Endodermal cell (in vitro differentiated cells): ENCODE results near the gene WRNIP1. TPM values are rescaled to one million over a fixed set of nuclear protein-coding genes. Genes with fewer than 3 reads are reported as not detected.

Source experiments
- DNase-seq: peaks from one replicate; pipeline ENCODE4 v3.0.0-alpha.2; 2017
- H3K27ac ChIP-seq: 2 replicates; pipeline ENCODE4 v1.5.1; 2013; ENCODE audit warnings: mild to moderate bottlenecking, low read depth, low read length, moderate library complexity
- H3K27me3 ChIP-seq: 2 replicates; pipeline ENCODE4 v1.6.1; 2013; ENCODE audit warnings: mild to moderate bottlenecking, low read length, moderate library complexity; ENCODE audit not compliant: insufficient read depth, control insufficient read depth, poor library complexity, severe bottlenecking
- H3K36me3 ChIP-seq: 2 replicates; pipeline ENCODE4 v1.7.0; 2013; ENCODE audit warnings: mild to moderate bottlenecking, low read length, moderate library complexity; ENCODE audit not compliant: control insufficient read depth, insufficient read depth
- H3K4me1 ChIP-seq: one replicate; pipeline ENCODE4 v1.7.0; 2013; ENCODE audit warnings: low read length; ENCODE audit not compliant: control insufficient read depth, insufficient read depth
- H3K4me3 ChIP-seq: 2 replicates; pipeline ENCODE4 v1.5.1; 2013; ENCODE audit warnings: mild to moderate bottlenecking, low read length, moderate library complexity
- H3K9ac ChIP-seq: 2 replicates; pipeline ENCODE4 v1.6.1; 2013; ENCODE audit warnings: mild to moderate bottlenecking, low read length, moderate library complexity; ENCODE audit not compliant: poor library complexity, severe bottlenecking; ENCODE audit errors: extremely low read depth
- H3K9me3 ChIP-seq: 2 replicates; pipeline ENCODE4 v1.6.1; 2013; ENCODE audit warnings: mild to moderate bottlenecking, low read length, moderate library complexity; ENCODE audit not compliant: control insufficient read depth
- H3K27ac Mint-ChIP-seq: 2 replicates; pipeline ENCODE4 v1.8.0; 2020; ENCODE audit warnings: mixed read lengths
- H3K27me3 Mint-ChIP-seq: 2 replicates; pipeline ENCODE4 v1.8.0; 2021; ENCODE audit warnings: mild to moderate bottlenecking, mixed read lengths; ENCODE audit not compliant: insufficient read depth
- H3K36me3 Mint-ChIP-seq: 2 replicates; pipeline ENCODE4 v1.8.0; 2020; ENCODE audit warnings: low read depth, mixed read lengths
- H3K4me1 Mint-ChIP-seq: 2 replicates; pipeline ENCODE4 v1.8.0; 2020; ENCODE audit warnings: mixed read lengths
- H3K4me3 Mint-ChIP-seq: 2 replicates; pipeline ENCODE4 v1.8.0; 2020; ENCODE audit warnings: mild to moderate bottlenecking, moderate library complexity, mixed read lengths
- H3K9me3 Mint-ChIP-seq: 2 replicates; pipeline ENCODE4 v1.8.0; 2020; ENCODE audit warnings: mild to moderate bottlenecking, mixed read lengths
- WGBS, 2 experiments: methylation state at CpG; one replicate each; pipeline versions ENCODE4 v1.1.5 to v1.1.7; 2013; ENCODE audit warnings: missing lambda C conversion rate in 2 of 2, mixed read lengths in 1 of 2; ENCODE audit not compliant: insufficient coverage in 1 of 2, insufficient read length in 1 of 2; 5-methylcytosine and 5-hydroxymethylcytosine counted together
- total RNA-seq, 2 donors: library from RNA; stranded (reverse); fragmentation: NEBNext Ultra II Directional in 1 of 2; extraction: Animal tissue kit (Norgen Biotek cat#: 25700) in 1 of 2; gene quantifications; 2 replicates in 1 of 2; 3 replicates in 1 of 2; pipeline ENCODE4 v1.2.1, GENCODE V29; 2021
- TF ChIP-seq, protein P1 (sequence below): fragments of 200-600 bp; sonication (generic); conservative IDR thresholded peaks from 2 replicates; pipeline ENCODE4 v1.5.0; 2021; ENCODE audit warnings: antibody characterized with exemption, mild to moderate bottlenecking

Gene WRNIP1
- total RNA-seq, 2 donors from 2014 or later, result 30.8 to 33.2 TPM

GRCh38 chr6:2819115-2819514 lies 53.9 kb downstream of the WRNIP1 start:
- Histone ChIP-seq H3K27ac (no peak overlapping the region), H3K36me3 (no peaks in the 10 kb centered on the region), H3K27me3 (no peaks in the 10 kb centered on the region), H3K4me3 (no peak overlapping the region), H3K9ac (no peak overlapping the region), H3K4me1 (no peaks in the 10 kb centered on the region), H3K9me3 (peaks cover 14% of the 10 kb centered on the region)
- Mint-ChIP-seq H3K27ac (no peak overlapping the region), H3K27me3 (no peaks in the 10 kb centered on the region), H3K4me3 (no peak overlapping the region), H3K4me1 (no peaks in the 10 kb centered on the region), H3K36me3 (peaks cover 3% of the 10 kb centered on the region), H3K9me3 (peaks cover 19% of the 10 kb centered on the region)
- no peak for DNase-seq
- TF ChIP-seq, protein P1, sequence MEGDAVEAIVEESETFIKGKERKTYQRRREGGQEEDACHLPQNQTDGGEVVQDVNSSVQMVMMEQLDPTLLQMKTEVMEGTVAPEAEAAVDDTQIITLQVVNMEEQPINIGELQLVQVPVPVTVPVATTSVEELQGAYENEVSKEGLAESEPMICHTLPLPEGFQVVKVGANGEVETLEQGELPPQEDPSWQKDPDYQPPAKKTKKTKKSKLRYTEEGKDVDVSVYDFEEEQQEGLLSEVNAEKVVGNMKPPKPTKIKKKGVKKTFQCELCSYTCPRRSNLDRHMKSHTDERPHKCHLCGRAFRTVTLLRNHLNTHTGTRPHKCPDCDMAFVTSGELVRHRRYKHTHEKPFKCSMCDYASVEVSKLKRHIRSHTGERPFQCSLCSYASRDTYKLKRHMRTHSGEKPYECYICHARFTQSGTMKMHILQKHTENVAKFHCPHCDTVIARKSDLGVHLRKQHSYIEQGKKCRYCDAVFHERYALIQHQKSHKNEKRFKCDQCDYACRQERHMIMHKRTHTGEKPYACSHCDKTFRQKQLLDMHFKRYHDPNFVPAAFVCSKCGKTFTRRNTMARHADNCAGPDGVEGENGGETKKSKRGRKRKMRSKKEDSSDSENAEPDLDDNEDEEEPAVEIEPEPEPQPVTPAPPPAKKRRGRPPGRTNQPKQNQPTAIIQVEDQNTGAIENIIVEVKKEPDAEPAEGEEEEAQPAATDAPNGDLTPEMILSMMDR, result no peak
- 92 to 98% methylated on average over 5 of the region's 5 CpGs for WGBS, 2 experiments

GRCh38 chr6:2819978-2820377 lies 54.8 kb downstream of the WRNIP1 start:
- Histone ChIP-seq H3K36me3 (no peaks in the 10 kb centered on the region), H3K4me3 (no peak overlapping the region), H3K27me3 (no peaks in the 10 kb centered on the region), H3K4me1 (no peaks in the 10 kb centered on the region), H3K9ac (no peak overlapping the region), H3K27ac (no peak overlapping the region), H3K9me3 (peaks cover 14% of the 10 kb centered on the region)
- H3K36me3 Mint-ChIP-seq, result peaks cover 7% of the 10 kb centered on the region
- TF ChIP-seq, protein P1, result no peak
- WGBS, 2 experiments, result 93 to 98% methylated on average over 6 to 7 of the region's 7 CpGs
- no peak overlapping the region for H3K27ac Mint-ChIP-seq
- peaks cover 18% of the 10 kb centered on the region for H3K9me3 Mint-ChIP-seq
- no peaks in the 10 kb centered on the region for H3K27me3 Mint-ChIP-seq
- no peak overlapping the region for H3K4me3 Mint-ChIP-seq
- no peak for DNase-seq
- no peaks in the 10 kb centered on the region for H3K4me1 Mint-ChIP-seq

DNA sequence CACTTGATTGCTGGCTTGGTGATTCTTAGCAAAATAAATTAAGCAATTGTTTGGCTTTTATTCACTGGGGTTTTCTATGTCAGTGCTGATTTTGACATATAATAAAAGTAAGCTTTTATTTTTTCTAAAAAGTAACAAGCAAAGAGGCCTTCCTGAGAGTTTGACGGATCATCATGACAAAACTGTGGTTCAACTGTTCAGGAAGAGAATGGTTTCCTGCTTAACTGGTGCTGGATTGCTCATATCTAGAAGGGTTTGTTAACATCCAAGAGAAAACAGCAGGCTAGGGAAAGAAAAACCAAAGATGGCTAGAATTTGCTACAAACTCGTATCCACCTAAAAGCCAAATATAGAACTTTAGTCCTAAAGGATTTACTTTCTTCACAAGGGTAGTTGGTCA lies 55.2 kb downstream of the WRNIP1 start:
- Mint-ChIP-seq H3K27ac (no peak overlapping the region), H3K9me3 (peaks cover 14% of the 10 kb centered on the region), H3K27me3 (no peaks in the 10 kb centered on the region), H3K36me3 (peaks cover 7% of the 10 kb centered on the region), H3K4me1 (no peaks in the 10 kb centered on the region), H3K4me3 (no peak overlapping the region)
- Histone ChIP-seq H3K27me3 (no peaks in the 10 kb centered on the region), H3K4me1 (no peaks in the 10 kb centered on the region), H3K27ac (no peak overlapping the region), H3K36me3 (no peaks in the 10 kb centered on the region), H3K9me3 (peaks cover 9% of the 10 kb centered on the region), H3K9ac (no peak overlapping the region), H3K4me3 (no peak overlapping the region)
- WGBS, 2 experiments, result 99 to 100% methylated on average over 2 of the region's 2 CpGs
- TF ChIP-seq, protein P1, result no peak
- DNase-seq, result no peak
